C4-2B (cell line): ENCODE measurements around the gene ABHD2.
"Not testable (repeated sequence)": the region's sequence is repeated elsewhere in the genome, so short reads cannot be mapped to it uniquely, and the experiment has no call there.

Experiments used
- H3K27ac ChIP-seq: fragments of 450-650 bp; 2 replicates; pipeline ENCODE4 v1.5.1; 2017
- CTCF ChIP-seq: fragments of 450-650 bp; conservative IDR thresholded peaks from 2 replicates; pipeline ENCODE4 v1.5.1; 2017; ENCODE audit warnings: mild to moderate bottlenecking
- ZFX ChIP-seq: fragments of 450-650 bp; IDR thresholded peaks from 2 replicates; pipeline ENCODE4 v1.6.1; 2017

Gene ABHD2

GRCh38 chr15:89243691-89244573, 155.7 kb downstream of the ABHD2 start, which contains the start of gene FANCI:
Gene FANCI, plus strand, starts transcription at chr15:89243979. Its CDS starts 3,669 bp downstream, at chr15:89247648.
- H3K27ac ChIP-seq, result peak within 1 kb of the TSS; percentile 79
- TF ChIP-seq CTCF, result peak; percentile 83
- peak; percentile 89 for TF ChIP-seq ZFX

- peak overlapping the region; percentile 79 for H3K27ac ChIP-seq
- no peak for TF ChIP-seq CTCF
- TF ChIP-seq ZFX, result no peak
These were observed 156.3 kb downstream of the ABHD2 start for GRCh38 chr15:89244574-89244903.

GRCh38 chr15:89247446-89247845, 159.2 kb downstream of the ABHD2 start:
- TF ChIP-seq ZFX, result no peak
- no peak overlapping the region for H3K27ac ChIP-seq

GRCh38 chr15:89248584-89248983, 160.3 kb downstream of the ABHD2 start:
- H3K27ac ChIP-seq, result no peak overlapping the region
- TF ChIP-seq CTCF (no peak), ZFX (no peak)

GRCh38 chr15:89250142-89250541, 161.9 kb downstream of the ABHD2 start:
- H3K27ac ChIP-seq, result not testable (repeated sequence)
